ENCODE data around the gene TDRD9. TPM values are rescaled to one million over a fixed set of nuclear protein-coding genes. Genes with fewer than 3 reads are reported as not detected.

The TDRD9 gene
- total and polyA plus RNA-seq, 2 donors from 2014 or later, result 1.6 to 6.6 TPM

DNA sequence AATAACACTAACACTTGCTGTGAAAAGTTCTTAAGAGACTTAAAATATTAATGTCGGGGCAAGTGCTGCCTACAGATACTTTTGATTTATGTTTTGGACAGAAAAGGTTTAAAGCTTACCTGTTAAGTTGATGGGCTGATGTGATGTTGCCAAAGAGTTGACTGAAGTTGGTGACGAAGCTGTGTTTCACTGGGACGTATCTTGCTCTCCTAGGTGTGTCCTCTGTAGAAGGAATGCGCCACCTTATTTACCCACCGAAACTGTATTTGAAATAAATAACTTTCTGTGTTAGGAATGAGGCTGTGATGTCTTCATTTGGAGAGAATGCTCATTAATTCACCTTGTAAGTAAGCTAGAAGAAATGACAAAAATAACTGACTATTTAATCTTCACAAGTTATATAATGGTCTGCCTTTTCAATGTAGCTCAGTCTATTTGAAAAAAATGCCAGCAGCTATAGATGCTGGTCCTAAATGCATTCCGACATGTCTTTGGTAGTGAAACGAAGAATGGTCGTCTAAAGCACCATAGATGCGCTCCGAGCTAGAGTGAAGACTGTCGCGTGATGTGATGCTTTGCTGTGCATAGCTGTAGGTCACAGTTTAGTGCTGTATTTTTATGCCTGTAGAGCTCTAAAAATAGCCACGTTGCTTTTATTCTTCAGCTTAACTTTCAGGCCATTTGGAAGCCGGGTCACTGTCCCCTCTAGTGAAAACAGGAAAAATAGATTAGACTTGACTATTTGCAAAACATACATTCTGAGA is 13.9 kb downstream of the TDRD9 start, which contains the start of gene RD3L:
RD3L (minus strand) TSS at position 557 of the 764 bp plus-strand sequence. CDS start 834 bp downstream, outside the sequence.
- Histone ChIP-seq H3K27me3 (ENCODE audit: control insufficient read depth, insufficient read depth, low read length) (no peaks in the 10 kb centered on the region), H3K27ac (ENCODE audit: low read depth in 2 of 2, low read length in 2 of 2) (no peak within 1 kb of the TSS), H3K9me3 (ENCODE audit: control insufficient read depth in 2 of 3, insufficient read depth in 1 of 3, low read length in 3 of 3) (no peaks in the 10 kb centered on the region), H3K4me1 (ENCODE audit: control insufficient read depth in 2 of 3, insufficient read depth in 2 of 3, low read depth in 1 of 3, low read length in 3 of 3) (no peaks in the 10 kb centered on the region), H3K4me3 (ENCODE audit: low read length in 3 of 3) (no peak within 1 kb of the TSS), H3K36me3 (ENCODE audit: control insufficient read depth in 2 of 3, insufficient read depth in 3 of 3, low read length in 3 of 3) (no peaks in the 10 kb centered on the region), H3K9ac (ENCODE audit: low read length in 3 of 3) (no peak within 1 kb of the TSS)
- no peak for DNase-seq
- intact Hi-C loops (cut with DNase I), result no loop called here
- FAIRE-seq, result no peak
- no peak for TF ChIP-seq CTCF (IDR thresholded peaks at IDR 0.05; ENCODE audit: borderline replicate concordance, extremely low read depth, insufficient read depth)

- no peak overlapping the region for H3K9ac ChIP-seq (ENCODE audit: low read length in 3 of 3)
- TF ChIP-seq CTCF (IDR thresholded peaks at IDR 0.05; ENCODE audit: borderline replicate concordance, extremely low read depth, insufficient read depth), result no peak
- no peaks in the 10 kb centered on the region for H3K27me3 ChIP-seq (ENCODE audit: control insufficient read depth, insufficient read depth, low read length)
- H3K27ac ChIP-seq (ENCODE audit: low read depth in 2 of 2, low read length in 2 of 2), result no peak overlapping the region
- no peaks in the 10 kb centered on the region for H3K4me1 ChIP-seq (ENCODE audit: control insufficient read depth in 2 of 3, insufficient read depth in 2 of 3, low read depth in 1 of 3, low read length in 3 of 3)
- no peaks in the 10 kb centered on the region for H3K36me3 ChIP-seq (ENCODE audit: control insufficient read depth in 2 of 3, insufficient read depth in 3 of 3, low read length in 3 of 3)
- intact Hi-C loops (cut with DNase I), result no loop called here
- DNase-seq (peak in 2 of 5 donors; percentile 29 to 31), FAIRE-seq (no peak)
- H3K4me3 ChIP-seq (ENCODE audit: low read length in 3 of 3), result no peak overlapping the region
- H3K9me3 ChIP-seq (ENCODE audit: control insufficient read depth in 2 of 3, insufficient read depth in 1 of 3, low read length in 3 of 3), result no peaks in the 10 kb centered on the region
Observed at GRCh38 chr14:103943673-103944072, 15.4 kb downstream of the TDRD9 start.

DNA sequence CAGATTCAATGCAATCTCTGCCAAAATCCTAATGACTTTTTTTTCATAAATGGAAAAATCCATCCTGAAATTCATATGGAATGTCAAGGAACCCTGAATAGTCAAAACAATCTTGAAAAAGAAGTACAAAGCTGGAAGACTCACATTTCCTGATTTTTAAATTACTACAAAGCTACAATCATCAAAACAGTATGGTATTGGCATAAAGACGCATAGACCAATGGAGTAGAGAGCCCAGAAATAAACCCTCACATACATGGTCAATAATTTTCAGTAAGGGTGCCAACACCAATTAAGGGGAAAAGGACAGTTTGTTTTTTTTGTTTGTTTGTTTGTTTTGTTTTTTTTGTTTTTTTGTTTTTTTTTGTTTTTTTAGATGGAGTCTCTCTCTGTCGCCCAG is 18.7 kb downstream of the TDRD9 start:
- Histone ChIP-seq H3K36me3 (ENCODE audit: control insufficient read depth in 2 of 3, insufficient read depth in 3 of 3, low read length in 3 of 3) (no peaks in the 10 kb centered on the region), H3K4me3 (ENCODE audit: low read length in 3 of 3) (no peak overlapping the region), H3K27ac (ENCODE audit: low read depth in 2 of 2, low read length in 2 of 2) (no peak overlapping the region), H3K27me3 (ENCODE audit: control insufficient read depth, insufficient read depth, low read length) (no peaks in the 10 kb centered on the region), H3K9me3 (ENCODE audit: control insufficient read depth in 2 of 3, insufficient read depth in 1 of 3, low read length in 3 of 3) (no peaks in the 10 kb centered on the region), H3K9ac (ENCODE audit: low read length in 3 of 3) (no peak overlapping the region), H3K4me1 (ENCODE audit: control insufficient read depth in 2 of 3, insufficient read depth in 2 of 3, low read depth in 1 of 3, low read length in 3 of 3) (no peaks in the 10 kb centered on the region)
- DNase-seq (no peak), FAIRE-seq (no peak)
- intact Hi-C loops (cut with DNase I), result no loop called here
- no peak for TF ChIP-seq CTCF (IDR thresholded peaks at IDR 0.05; ENCODE audit: borderline replicate concordance, extremely low read depth, insufficient read depth)
